ENCODE data around the gene PPP1R3G. TPM values are rescaled to one million over a fixed set of nuclear protein-coding genes. Genes with fewer than 3 reads are reported as not detected.

Gene PPP1R3G
- total RNA-seq, 1 experiment from 2014 or later: 0.44 TPM

- CTCF ChIA-PET: no interaction called here
- intact Hi-C loops (cut with micrococcal nuclease; ENCODE audit: unreplicated experiment): no loop called here
- H3K4me1 ChIP-seq (ENCODE audit: control insufficient read depth, insufficient read depth, low read length): no peaks in the 10 kb centered on the region
- DNase-seq (ENCODE audit: low read depth, low spot score): no peak
- no peak for TF ChIP-seq TCF7L2 (IDR thresholded peaks at IDR 0.05; ENCODE audit: low read depth, low read length)
- no peak for TF ChIP-seq POLR2AphosphoS5 (IDR thresholded peaks at IDR 0.05; ENCODE audit: low read depth, low read length)
- TF ChIP-seq SIN3A (IDR thresholded peaks at IDR 0.05; ENCODE audit: borderline replicate concordance, insufficient read depth, low read depth, low read length): no peak
- TF ChIP-seq CTCF (IDR thresholded peaks at IDR 0.05): no peak
- TF ChIP-seq, protein P1, sequence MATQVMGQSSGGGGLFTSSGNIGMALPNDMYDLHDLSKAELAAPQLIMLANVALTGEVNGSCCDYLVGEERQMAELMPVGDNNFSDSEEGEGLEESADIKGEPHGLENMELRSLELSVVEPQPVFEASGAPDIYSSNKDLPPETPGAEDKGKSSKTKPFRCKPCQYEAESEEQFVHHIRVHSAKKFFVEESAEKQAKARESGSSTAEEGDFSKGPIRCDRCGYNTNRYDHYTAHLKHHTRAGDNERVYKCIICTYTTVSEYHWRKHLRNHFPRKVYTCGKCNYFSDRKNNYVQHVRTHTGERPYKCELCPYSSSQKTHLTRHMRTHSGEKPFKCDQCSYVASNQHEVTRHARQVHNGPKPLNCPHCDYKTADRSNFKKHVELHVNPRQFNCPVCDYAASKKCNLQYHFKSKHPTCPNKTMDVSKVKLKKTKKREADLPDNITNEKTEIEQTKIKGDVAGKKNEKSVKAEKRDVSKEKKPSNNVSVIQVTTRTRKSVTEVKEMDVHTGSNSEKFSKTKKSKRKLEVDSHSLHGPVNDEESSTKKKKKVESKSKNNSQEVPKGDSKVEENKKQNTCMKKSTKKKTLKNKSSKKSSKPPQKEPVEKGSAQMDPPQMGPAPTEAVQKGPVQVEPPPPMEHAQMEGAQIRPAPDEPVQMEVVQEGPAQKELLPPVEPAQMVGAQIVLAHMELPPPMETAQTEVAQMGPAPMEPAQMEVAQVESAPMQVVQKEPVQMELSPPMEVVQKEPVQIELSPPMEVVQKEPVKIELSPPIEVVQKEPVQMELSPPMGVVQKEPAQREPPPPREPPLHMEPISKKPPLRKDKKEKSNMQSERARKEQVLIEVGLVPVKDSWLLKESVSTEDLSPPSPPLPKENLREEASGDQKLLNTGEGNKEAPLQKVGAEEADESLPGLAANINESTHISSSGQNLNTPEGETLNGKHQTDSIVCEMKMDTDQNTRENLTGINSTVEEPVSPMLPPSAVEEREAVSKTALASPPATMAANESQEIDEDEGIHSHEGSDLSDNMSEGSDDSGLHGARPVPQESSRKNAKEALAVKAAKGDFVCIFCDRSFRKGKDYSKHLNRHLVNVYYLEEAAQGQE (IDR thresholded peaks at IDR 0.05; ENCODE audit: insufficient read depth in 1 of 2, low read depth in 2 of 2, low read length in 1 of 2): no peak
- H3K36me3 ChIP-seq (ENCODE audit: control insufficient read depth, insufficient read depth, low read length): no peaks in the 10 kb centered on the region
- no peak overlapping the region for H3K27ac ChIP-seq (ENCODE audit: low read length)
- in situ Hi-C loops (cut with HindIII; ENCODE audit: low pct_unique_long_range_greater_than_20kb, low sequenced_read_pairs): no loop called here
- no peak overlapping the region for H3K4me3 ChIP-seq (ENCODE audit: low read depth in 2 of 2, low read length in 2 of 2)
- no peaks in the 10 kb centered on the region; the same call in none of the 2 replicates for H3K27me3 ChIP-seq (ENCODE audit: control insufficient read depth, insufficient read depth, low read length)
- POLR2A ChIA-PET: no interaction called here
- no TSS peak for BruUV-seq (replicated peaks)
- ATAC-seq: no peak
- H3K9me3 ChIP-seq (ENCODE audit: control insufficient read depth, insufficient read depth, low read depth, low read length): no peaks in the 10 kb centered on the region
These were observed 5.5 kb downstream of the PPP1R3G start for GRCh38 chr6:5090603-5091002.

GRCh38 chr6:5091210-5092069 lies 6.3 kb downstream of the PPP1R3G start:
- intact Hi-C loops (cut with micrococcal nuclease; ENCODE audit: unreplicated experiment): no loop called here
- Histone ChIP-seq H3K27ac (ENCODE audit: low read length) (no peak overlapping the region), H3K27me3 (ENCODE audit: control insufficient read depth, insufficient read depth, low read length) (no peaks in the 10 kb centered on the region; the same call in none of the 2 replicates), H3K4me3 (ENCODE audit: low read depth in 2 of 2, low read length in 2 of 2) (no peak overlapping the region), H3K9me3 (ENCODE audit: control insufficient read depth, insufficient read depth, low read depth, low read length) (no peaks in the 10 kb centered on the region), H3K4me1 (ENCODE audit: control insufficient read depth, insufficient read depth, low read length) (no peaks in the 10 kb centered on the region), H3K36me3 (ENCODE audit: control insufficient read depth, insufficient read depth, low read length) (no peaks in the 10 kb centered on the region)
- CTCF ChIA-PET: no interaction called here
- in situ Hi-C loops (cut with HindIII; ENCODE audit: low pct_unique_long_range_greater_than_20kb, low sequenced_read_pairs): no loop called here
- BruUV-seq (replicated peaks): no TSS peak
- DNase-seq (ENCODE audit: low read depth, low spot score) (no peak), ATAC-seq (no peak)
- POLR2A ChIA-PET: interaction anchor here (0.6 kb wide), 1 partner anchor 12 kb away, joined by 3 read pairs; no protein-coding TSS in a partner anchor
- TF ChIP-seq, protein P1 (IDR thresholded peaks at IDR 0.05; ENCODE audit: insufficient read depth in 1 of 2, low read depth in 2 of 2, low read length in 1 of 2): no peak
- TF ChIP-seq SIN3A (IDR thresholded peaks at IDR 0.05; ENCODE audit: borderline replicate concordance, insufficient read depth, low read depth, low read length): no peak
- TF ChIP-seq POLR2AphosphoS5 (IDR thresholded peaks at IDR 0.05; ENCODE audit: low read depth, low read length): no peak
- no peak for TF ChIP-seq CTCF (IDR thresholded peaks at IDR 0.05)
- TF ChIP-seq TCF7L2 (IDR thresholded peaks at IDR 0.05; ENCODE audit: low read depth, low read length): no peak
